NCI-H2029 (cell line): Measurements from ENCODE around the gene LRMDA.

Experiments
- DNase-seq: peaks from one replicate; lab custom pipeline; 2025; lab: John Stamatoyannopoulos, UW

The LRMDA gene

GRCh38 chr10:75402486-75403143 is 28.8 kb upstream of the LRMDA start:
- peak; percentile 74 for DNase-seq

- DNase-seq = no peak
Observed at GRCh38 chr10:75403144-75403938, 28.1 kb upstream of the LRMDA start.

GRCh38 chr10:75403939-75404814 is 27.2 kb upstream of the LRMDA start:
- DNase-seq = no peak

GRCh38 chr10:75404815-75405597 is 26.4 kb upstream of the LRMDA start:
- DNase-seq = no peak

GRCh38 chr10:75405598-75406461 is 25.6 kb upstream of the LRMDA start:
- no peak for DNase-seq

GRCh38 chr10:75406462-75407223 is 24.8 kb upstream of the LRMDA start:
- DNase-seq = no peak

GRCh38 chr10:75407224-75407712 is 24.2 kb upstream of the LRMDA start:
- no peak for DNase-seq

- DNase-seq = no peak
Observed at GRCh38 chr10:75407713-75408508, 23.5 kb upstream of the LRMDA start.

GRCh38 chr10:75408509-75408875 is 22.9 kb upstream of the LRMDA start:
- DNase-seq = no peak

- DNase-seq = no peak
Observed at GRCh38 chr10:75408911-75409885, 22.2 kb upstream of the LRMDA start.

- DNase-seq = no peak
Observed at GRCh38 chr10:75410132-75411005, 21.1 kb upstream of the LRMDA start.

GRCh38 chr10:75414527-75414926 is 16.9 kb upstream of the LRMDA start:
- DNase-seq = no peak

GRCh38 chr10:75417522-75417927 is 13.9 kb upstream of the LRMDA start:
- DNase-seq = no peak

GRCh38 chr10:75418293-75418692 is 13.1 kb upstream of the LRMDA start:
- no peak for DNase-seq

GRCh38 chr10:75418712-75419111 is 12.7 kb upstream of the LRMDA start:
- no peak for DNase-seq

- DNase-seq = no peak
Observed at GRCh38 chr10:75422913-75423312, 8.5 kb upstream of the LRMDA start.

- no peak for DNase-seq
Observed at GRCh38 chr10:75424571-75424970, 6.9 kb upstream of the LRMDA start.
